NCI-H146 (cell line): Measurements from ENCODE around the gene TIAM2.

Experiments
- DNase-seq: peaks from one replicate; lab custom pipeline; 2025; lab: John Stamatoyannopoulos, UW

Gene TIAM2

GRCh38 chr6:155024391-155025027 lies 29.4 kb downstream of the TIAM2 start:
- no peak for DNase-seq

GRCh38 chr6:155026022-155026705 lies 31.0 kb downstream of the TIAM2 start:
- no peak for DNase-seq

- DNase-seq, result no peak
Measured at GRCh38 chr6:155026706-155027045, 31.6 kb downstream of the TIAM2 start.

- no peak for DNase-seq
Measured at GRCh38 chr6:155030148-155030720, 35.1 kb downstream of the TIAM2 start.

- DNase-seq, result no peak
Measured at GRCh38 chr6:155031091-155031490, 36.0 kb downstream of the TIAM2 start.

DNA sequence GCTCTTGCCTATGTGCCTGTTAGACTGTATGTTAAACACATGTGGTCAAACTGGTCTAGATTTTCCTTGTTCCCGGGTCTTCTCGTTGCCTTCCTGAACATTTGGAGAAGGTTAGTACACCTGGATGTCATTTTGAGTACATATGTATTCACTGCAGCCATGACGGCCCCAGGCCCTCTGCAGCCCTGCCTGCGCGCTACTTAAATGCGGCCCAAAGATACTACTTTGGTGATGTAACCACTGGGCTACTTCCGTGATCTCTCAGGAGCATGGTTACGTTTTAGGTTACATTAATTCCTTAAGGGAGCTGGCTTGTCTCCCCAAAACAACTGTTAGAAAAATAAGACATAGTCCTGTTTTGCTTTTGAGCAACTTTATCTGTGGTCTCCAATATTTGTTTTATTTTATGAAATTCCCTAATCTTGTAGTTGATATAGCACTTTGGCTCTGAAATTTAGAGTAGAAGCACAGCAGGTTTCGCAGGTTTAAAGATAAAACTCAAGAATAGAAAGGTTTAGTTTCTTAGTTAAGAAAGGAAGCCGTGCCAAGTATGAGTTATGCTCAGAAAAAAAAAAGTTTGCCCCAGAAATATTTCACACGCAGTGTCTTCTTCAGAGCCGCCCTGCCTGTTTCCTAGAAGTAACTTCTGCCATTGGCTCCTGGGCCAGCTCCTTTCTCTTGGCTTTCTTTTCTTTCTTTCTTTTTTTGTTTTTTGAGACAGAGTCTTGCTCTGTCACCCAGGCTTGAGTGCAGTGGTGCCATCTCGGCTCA lies 38.1 kb downstream of the TIAM2 start:
- DNase-seq, result no peak

- no peak for DNase-seq
Measured at GRCh38 chr6:155036907-155037306, 41.8 kb downstream of the TIAM2 start.

DNA sequence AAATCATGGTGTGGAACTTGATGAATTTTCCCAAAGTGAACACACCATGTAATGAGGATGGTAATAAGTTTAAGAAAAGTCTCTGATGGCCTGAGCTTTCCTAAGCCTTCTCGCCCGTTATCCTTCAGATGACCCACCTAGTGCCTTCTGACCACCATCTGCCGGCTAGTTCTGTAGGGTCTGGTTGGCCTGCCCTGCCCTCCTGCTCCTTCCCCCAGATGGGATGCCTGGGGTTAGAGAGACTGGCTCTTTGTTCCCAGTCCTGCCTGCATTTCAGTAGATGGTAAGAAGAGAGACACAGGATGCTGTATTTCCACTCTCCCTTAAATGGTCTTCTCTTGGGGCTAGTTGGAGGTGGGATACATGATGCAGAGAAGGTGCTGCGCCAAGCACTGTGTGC lies 43.0 kb downstream of the TIAM2 start:
- no peak for DNase-seq

- no peak for DNase-seq
Measured at GRCh38 chr6:155038527-155038926, 43.4 kb downstream of the TIAM2 start.

GRCh38 chr6:155039618-155040017 lies 44.5 kb downstream of the TIAM2 start:
- no peak for DNase-seq

- no peak for DNase-seq
Measured at GRCh38 chr6:155040154-155040553, 45.0 kb downstream of the TIAM2 start.

DNA sequence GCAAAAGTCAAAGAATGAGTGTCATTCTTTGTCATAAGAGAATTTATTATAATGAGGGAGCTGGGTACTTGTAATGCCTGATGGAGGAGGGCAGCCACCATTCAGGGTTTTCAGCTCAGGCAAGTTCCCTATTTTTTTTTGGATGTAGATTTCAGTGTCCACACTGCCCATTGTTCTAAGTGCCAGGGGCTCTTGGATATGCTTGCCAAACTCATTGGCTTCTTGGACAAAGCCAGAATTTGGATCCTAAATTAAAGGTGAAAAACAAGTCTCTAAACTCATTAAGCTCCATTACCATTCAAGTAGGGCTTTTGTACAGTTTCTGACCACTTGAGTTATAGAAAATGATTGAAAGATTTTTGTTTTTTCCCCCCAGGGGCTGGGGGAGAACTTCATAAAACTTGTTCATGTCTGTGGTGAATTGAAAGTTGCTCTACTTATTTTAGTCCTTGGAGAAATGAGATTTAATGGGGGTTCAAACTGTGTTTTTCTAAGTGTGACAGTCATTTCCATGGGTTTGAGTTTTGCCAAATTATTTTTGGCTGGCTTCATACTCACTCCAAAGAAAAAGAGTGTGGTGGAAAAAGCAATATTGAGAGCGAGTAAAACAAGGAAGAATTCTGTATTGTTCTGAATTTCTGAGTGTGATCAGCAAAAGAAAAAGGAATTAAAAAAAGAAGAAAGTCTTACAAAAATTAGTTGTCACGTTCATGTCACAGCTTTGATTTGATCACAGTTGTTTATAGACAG lies 46.0 kb downstream of the TIAM2 start:
- DNase-seq, result no peak

DNA sequence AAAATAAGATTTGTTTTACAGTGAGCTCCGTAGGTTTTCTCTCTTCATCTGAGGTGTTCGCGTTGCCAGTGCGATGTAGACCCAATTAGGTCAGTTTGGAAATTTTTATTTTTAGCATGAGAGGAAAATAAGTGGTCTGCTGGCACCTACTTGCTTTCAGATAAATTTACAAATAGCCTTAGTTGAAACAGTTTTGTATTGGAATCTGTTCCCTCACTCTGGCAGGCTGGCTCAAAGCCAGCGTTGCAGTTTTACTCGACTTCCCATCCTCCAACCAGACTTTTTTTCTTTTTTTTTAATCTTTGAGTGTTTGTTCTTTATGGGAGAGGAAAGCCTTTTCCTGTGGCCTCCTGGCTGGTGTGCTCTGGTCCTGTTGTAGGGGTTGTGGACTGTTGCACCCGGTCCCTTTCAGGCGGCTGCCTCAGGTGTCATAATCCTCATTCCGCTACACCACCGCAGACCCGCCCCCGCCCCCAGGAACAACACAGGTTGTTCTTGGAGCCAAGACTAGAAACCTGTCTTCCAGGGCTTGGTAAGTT lies 46.7 kb downstream of the TIAM2 start:
- no peak for DNase-seq

DNA sequence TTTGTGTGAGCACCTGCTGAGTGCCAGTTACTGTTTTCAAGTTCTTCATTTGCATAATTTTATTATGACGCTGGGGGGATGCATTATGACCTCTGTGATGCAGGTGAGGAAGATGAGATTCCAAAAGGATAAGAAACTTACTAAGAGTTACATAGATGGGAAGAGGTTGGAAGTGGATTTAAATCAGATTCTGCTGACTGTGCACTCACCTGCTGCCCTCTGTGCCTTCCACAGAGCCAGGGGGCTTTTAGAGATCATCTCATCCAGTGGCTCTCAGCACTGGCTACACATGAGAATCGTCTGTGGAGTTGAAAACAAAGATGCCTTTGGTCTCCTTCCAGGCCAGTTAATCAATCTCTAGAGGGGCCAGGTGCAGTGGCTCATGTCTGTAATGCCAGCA lies 47.9 kb downstream of the TIAM2 start:
- no peak for DNase-seq

DNA sequence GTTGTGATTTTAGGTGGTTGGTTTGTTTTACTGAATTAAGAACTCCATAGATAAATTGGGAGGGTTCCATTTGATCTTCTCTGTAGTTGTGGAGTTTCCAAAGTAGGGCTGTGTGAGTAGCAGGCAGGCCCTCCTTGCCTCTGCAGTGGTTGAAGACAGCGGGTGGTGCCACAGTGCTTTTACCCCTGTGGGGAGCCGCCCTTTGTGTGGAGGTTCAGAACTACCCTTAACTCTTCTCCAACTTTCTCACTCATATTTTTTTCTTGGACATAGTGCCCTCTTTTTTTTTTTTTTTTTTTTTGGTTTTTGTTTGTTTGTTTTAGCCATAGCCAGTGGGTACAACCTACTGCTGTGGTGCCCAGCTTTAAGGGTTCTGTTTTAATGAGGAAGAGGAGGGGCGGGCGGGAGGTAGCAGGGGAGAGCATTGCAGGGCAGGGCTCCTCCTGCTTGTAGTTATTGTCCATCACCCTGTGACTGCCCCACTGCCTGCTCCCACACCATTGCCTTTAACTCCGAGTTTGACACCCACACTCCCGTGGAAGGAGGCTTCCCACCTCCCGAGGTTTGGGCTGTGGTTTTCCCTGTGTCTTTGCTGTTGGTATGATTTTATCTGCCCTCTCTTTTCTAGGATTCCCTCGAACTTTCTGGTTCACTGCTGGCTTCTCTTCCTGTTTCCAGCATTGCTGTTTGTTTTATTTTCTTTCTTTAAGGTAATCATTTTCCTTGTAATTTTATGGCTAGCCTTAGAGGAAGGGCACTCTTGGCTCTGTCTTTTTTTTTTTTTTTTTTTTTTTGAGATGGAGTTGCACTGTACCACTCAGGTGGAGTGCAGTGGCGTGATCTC lies 50.7 kb downstream of the TIAM2 start:
- no peak for DNase-seq

DNA sequence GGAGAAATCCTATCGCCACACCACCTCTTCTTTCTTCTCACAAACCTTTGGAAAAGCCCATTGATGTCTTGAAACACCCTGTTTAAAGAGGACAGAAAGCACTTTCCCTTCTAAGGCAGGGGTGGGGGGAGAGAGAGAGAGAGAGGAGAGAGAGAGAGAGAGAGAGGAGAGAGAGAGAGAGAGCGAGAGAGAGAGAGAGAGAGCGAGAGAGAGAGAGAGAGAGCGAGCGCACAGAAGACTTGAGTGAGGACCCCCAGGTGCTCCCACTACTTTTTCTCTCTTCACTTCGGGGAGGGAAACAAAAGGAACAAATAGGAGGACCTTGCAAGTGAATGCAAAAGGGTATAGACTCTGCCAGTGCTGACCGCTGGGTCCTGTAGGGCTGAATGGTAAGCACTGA lies 52.4 kb downstream of the TIAM2 start:
- DNase-seq, result no peak

DNA sequence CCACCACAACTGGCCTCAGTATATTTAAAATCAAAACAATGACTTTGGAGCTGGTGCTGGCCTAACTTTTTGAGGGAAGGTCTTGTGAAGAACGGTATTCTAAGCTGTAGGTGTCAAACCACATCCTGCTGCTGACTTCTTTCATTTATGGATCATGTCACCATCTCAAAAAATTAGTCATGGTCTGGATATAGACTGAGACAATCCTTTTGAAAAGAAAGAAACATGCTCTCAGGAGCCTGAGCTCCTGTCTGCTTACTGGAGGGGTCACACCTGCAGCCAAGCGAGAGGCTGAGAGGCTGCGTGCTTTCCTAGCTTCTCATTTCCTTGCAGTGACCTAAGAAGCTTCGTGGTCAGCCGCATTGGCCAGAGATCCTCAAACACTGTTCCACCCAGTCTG lies 55.2 kb downstream of the TIAM2 start:
- no peak for DNase-seq

DNA sequence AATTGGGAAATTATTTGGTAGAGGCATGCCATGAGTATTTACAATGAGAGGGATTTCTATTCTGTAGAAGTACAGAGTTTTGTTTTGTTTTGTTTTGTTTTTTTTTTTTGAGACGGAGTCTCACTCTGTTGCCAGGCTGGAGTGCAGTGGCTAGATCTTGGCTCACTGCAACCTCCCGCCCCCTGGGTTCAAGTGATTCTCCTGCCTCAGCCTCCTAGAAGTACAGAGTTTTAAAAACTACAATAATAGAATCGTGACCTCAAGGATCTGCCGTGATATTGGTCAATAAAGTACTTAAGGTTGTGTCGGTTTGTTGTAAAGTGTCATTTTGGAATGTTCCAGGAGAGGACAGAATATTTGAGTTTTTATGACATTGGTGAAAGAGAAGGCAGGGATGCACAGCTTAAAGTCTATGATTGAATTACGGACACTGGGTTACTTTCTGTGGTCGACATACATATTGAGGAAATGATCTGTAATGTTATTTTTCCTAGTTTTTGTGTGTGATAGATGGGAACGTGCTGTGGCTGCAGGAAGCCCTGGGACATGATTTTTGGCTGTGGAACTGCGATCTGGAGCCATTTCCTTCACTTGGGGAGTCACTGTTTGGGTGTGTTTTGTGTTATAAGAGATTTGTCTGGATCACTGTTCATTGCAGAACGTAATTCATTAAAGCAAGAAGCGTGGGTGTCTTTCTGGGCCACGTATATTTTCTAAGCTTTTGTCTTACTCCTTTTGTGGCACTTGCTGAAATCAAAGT lies 59.6 kb downstream of the TIAM2 start:
- no peak for DNase-seq

DNA sequence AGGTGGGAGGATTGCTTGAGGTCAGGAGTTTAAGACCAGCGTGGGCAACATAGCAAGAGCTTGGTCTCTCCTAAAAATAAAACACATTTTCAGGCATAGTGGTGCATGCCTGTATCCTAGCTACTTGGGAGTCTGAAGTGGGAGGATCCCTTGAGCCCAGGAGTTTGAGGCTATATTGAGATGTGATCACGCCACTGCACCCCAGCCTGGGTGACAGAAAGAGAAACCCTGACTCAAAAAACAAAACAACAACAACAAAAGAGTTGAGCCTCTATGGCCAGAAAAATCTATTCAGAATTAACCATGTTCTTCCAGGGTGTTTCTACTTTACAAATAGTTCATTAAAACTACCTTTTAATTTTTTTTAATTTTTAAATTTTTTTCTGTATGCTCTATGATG lies 60.6 kb downstream of the TIAM2 start:
- DNase-seq, result no peak

DNA sequence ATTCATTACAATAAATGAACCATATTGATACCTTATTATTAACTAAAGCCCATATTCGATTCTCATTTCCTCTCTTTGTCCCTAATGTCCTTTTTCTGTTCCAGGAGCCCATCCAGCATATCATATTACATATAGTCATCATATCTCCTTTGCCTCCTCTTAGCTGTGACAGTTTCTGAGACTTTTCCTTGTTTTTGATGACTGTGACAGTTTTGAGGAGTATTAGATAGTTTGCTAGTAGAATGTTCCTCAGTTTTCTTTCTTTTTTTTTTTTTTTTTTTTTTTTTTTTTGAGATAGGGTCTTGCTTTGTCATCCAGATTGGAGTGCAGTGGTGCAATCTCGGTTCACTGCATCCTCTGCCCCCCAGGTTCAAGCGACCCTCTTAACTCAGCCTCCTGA lies 61.6 kb downstream of the TIAM2 start:
- no peak for DNase-seq
